Fibroblast of mammary gland (primary cell): ENCODE results near the gene LRP1B.

ENCODE experiments used
- DNase-seq: peaks from one replicate; pipeline ENCODE4 v3.0.0-alpha.2; 2010; ENCODE audit warnings: low read depth
- H3K4me3 ChIP-seq: 2 replicates; pipeline ENCODE4 v1.5.1; 2011; ENCODE audit warnings: low read depth, mild to moderate bottlenecking, low read length, moderate library complexity; ENCODE audit not compliant: control insufficient read depth
- TF ChIP-seq, protein P1 (sequence below): conservative IDR thresholded peaks from 2 replicates; pipeline ENCODE4 v1.5.1; 2011; ENCODE audit warnings: low read depth, low read length, inconsistent platforms; ENCODE audit not compliant: control insufficient read depth, insufficient read depth

Gene LRP1B

GRCh38 chr2:141707486-141707885, 423.3 kb downstream of the LRP1B start:
- DNase-seq: no peak
- TF ChIP-seq, protein P1, sequence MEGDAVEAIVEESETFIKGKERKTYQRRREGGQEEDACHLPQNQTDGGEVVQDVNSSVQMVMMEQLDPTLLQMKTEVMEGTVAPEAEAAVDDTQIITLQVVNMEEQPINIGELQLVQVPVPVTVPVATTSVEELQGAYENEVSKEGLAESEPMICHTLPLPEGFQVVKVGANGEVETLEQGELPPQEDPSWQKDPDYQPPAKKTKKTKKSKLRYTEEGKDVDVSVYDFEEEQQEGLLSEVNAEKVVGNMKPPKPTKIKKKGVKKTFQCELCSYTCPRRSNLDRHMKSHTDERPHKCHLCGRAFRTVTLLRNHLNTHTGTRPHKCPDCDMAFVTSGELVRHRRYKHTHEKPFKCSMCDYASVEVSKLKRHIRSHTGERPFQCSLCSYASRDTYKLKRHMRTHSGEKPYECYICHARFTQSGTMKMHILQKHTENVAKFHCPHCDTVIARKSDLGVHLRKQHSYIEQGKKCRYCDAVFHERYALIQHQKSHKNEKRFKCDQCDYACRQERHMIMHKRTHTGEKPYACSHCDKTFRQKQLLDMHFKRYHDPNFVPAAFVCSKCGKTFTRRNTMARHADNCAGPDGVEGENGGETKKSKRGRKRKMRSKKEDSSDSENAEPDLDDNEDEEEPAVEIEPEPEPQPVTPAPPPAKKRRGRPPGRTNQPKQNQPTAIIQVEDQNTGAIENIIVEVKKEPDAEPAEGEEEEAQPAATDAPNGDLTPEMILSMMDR: no peak
- H3K4me3 ChIP-seq: no peak overlapping the region

GRCh38 chr2:141704541-141704940, 426.3 kb downstream of the LRP1B start:
- H3K4me3 ChIP-seq: no peak overlapping the region
- TF ChIP-seq, protein P1: no peak
- DNase-seq: no peak

GRCh38 chr2:141703501-141703900, 427.3 kb downstream of the LRP1B start:
- TF ChIP-seq, protein P1: no peak
- DNase-seq: no peak
- no peak overlapping the region for H3K4me3 ChIP-seq

GRCh38 chr2:141701618-141702017, 429.2 kb downstream of the LRP1B start:
- no peak overlapping the region for H3K4me3 ChIP-seq
- no peak for DNase-seq
- TF ChIP-seq, protein P1: no peak

DNA sequence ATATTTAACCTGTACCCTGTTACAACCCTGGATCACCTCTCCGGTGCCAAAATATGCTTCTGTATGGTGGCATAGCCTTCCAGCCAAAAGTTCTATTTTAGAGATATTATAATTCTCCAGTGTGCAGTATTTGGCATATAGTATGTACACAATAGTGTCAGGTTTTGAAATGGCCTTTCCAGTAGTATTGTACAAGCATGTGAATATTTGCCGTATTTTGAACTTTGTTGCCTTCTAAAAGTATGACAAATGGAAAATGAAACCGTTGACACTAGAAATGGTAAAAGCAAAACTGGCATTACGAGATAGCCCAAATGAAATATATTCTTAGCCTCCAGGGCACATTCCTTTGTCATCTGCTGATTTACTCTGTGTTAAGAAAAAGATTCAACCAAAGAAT, 431.2 kb downstream of the LRP1B start:
- DNase-seq: no peak
- TF ChIP-seq, protein P1: no peak
- no peak overlapping the region for H3K4me3 ChIP-seq

- TF ChIP-seq, protein P1: no peak
- H3K4me3 ChIP-seq: no peak overlapping the region
- no peak for DNase-seq
Measured at GRCh38 chr2:141698500-141698899, 432.3 kb downstream of the LRP1B start.

DNA sequence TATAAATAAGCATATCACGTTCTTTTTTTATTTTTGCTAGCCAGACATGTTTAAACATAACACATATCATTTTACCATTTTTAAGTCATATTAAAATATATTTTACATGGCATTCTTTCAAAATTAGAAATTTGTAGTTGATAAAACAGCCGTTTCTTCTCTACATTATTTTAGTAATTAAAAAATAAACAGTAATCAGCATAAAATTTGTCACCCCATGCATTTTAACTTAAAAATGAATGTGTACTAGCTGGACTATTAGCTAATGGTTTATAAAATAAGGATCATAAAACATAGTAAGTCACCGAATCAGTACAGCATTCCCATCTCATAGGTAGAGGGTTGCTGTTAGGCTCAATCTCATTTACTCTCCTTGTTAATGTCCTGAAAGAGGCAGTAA, 433.8 kb downstream of the LRP1B start:
- no peak for DNase-seq
- TF ChIP-seq, protein P1: no peak
- no peak overlapping the region for H3K4me3 ChIP-seq
